ENCODE measurements around the gene SPEN.

DNA sequence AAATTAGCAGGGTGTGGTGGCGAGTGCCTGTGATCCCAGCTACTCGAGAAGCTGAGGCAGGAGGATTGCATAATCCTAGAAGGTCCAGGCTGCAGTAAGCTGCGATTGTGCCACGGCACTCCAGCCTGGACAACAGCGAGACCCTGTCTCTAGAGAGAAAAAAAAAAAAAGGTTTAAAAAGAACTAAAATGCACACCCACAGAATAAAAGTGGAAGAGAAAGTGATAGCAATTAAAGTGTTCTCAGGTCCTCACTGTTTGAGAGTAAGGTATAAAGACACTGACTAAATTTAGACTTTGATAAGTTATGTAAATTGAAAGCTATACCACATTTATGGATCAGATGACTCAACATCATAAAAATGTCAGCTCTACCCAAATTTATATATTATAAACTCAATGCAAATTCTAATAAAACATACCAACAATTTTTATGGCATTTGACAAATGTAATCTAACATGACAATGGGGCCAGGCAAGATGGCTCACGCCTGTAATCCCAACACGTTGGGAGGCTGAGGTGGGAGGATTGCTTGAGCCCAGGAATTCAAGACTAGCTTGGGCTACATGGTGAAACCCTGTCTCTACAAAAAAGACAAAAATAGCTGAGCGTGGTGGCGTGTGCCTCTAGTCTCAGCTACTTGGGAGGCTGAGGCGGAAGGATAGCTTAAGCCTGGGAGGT lies 116.6 kb downstream of the SPEN start:
- TF ChIP-seq POLR2A (IDR thresholded peaks at IDR 0.05; ENCODE audit: low read depth, low read length) = no peak
- TF ChIP-seq POLR2AphosphoS5 (IDR thresholded peaks at IDR 0.05; ENCODE audit: low read depth, low read length) = no peak
- TF ChIP-seq TAF1 (IDR thresholded peaks at IDR 0.05; ENCODE audit: borderline replicate concordance, low read depth, low read length) = no peak
